ENCODE results near the gene ENTREP1.

Gene ENTREP1

GRCh38 chr9:69334317-69334716 is 9.3 kb downstream of the ENTREP1 start:
- Histone ChIP-seq H3K4me3 (no peak overlapping the region), H3K9ac (no peak overlapping the region), H3K4me2 (no peak overlapping the region), H3K36me3 (no peaks in the 10 kb centered on the region), H3K27ac (no peak overlapping the region), H3K4me1 (no peaks in the 10 kb centered on the region), H3K9me3 (no peaks in the 10 kb centered on the region), H4K20me1 (no peaks in the 10 kb centered on the region), H3K27me3 (no peaks in the 10 kb centered on the region)
- no peak for TF ChIP-seq Cebpa-rat (IDR thresholded peaks at IDR 0.05)

DNA sequence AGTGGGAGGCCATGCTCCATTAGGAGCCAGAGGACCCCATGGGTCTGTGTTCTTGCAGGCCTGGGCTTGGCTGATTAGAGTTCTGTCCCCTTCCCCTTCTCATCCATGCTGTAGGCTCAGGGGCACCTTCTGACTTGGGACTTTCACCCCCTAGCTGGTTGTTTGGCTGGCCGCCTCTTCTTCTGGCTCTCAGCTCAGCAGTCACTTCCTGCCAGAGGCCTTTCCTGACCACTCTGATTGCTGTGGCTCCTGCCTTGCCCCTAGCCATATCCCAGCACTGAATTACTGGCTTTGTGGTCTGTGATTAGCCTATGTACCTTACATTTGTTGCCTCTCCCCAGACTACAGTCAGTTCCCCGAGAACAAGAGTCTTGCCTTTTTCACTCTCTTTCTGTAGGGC is 14.6 kb downstream of the ENTREP1 start:
- Histone ChIP-seq H3K4me2 (no peak overlapping the region), H3K27me3 (no peaks in the 10 kb centered on the region), H3K27ac (no peak overlapping the region), H3K9ac (no peak overlapping the region), H3K4me1 (no peaks in the 10 kb centered on the region), H3K4me3 (no peak overlapping the region), H3K9me3 (no peaks in the 10 kb centered on the region), H4K20me1 (no peaks in the 10 kb centered on the region), H3K36me3 (no peaks in the 10 kb centered on the region)
- no peak for TF ChIP-seq Cebpa-rat (IDR thresholded peaks at IDR 0.05)

DNA sequence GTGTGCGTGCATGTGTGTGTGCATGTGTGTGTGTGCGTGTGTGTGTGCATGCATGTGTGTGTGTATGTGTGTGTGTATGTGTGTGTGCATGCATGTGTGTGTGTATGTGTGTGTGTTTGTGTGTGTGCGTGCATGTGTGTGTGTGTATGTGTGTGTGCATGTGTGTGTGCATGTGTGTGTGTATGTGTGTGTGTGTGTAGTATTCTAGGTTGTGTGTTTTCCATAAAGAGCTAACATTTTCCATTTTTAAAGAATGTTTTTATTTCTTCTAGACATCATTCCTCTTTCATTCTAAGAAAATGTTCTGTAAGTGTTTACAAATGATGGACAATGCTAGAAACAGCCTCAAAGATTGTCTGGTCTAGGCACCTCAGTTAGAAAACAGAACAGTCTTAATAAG is 15.6 kb downstream of the ENTREP1 start:
- H3K27ac ChIP-seq, result no peak overlapping the region
- H3K9ac ChIP-seq, result no peak overlapping the region
- H3K9me3 ChIP-seq, result no peaks in the 10 kb centered on the region
- H3K4me2 ChIP-seq, result no peak overlapping the region
- no peaks in the 10 kb centered on the region for H3K27me3 ChIP-seq
- no peak for TF ChIP-seq Cebpa-rat (IDR thresholded peaks at IDR 0.05)
- H3K4me3 ChIP-seq, result no peak overlapping the region
- H4K20me1 ChIP-seq, result no peaks in the 10 kb centered on the region
- H3K4me1 ChIP-seq, result no peaks in the 10 kb centered on the region
- H3K36me3 ChIP-seq, result no peaks in the 10 kb centered on the region

DNA sequence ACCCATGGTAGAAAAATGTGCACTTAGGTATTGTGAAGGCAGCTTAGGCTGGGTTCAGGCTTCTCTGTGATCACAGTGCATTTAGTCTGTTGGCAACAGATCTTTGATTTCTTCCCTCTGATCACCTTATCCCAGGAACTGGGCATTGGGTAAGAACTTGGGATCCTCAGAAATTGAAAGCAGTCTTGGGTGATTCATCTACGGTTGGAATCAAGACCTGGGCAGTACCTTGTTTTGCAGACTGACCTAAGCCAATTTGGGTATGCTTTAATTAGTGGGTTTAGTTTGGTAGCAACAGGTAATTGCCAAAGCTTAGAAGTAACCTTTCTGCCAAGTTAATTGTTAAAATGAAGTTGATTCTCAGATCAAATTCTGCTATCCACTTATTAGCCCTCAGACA is 17.8 kb downstream of the ENTREP1 start:
- Histone ChIP-seq H3K4me1 (no peaks in the 10 kb centered on the region), H3K9ac (no peak overlapping the region), H3K4me2 (no peak overlapping the region), H3K36me3 (no peaks in the 10 kb centered on the region), H3K27me3 (no peaks in the 10 kb centered on the region), H3K27ac (no peak overlapping the region), H3K4me3 (no peak overlapping the region), H3K9me3 (no peaks in the 10 kb centered on the region), H4K20me1 (no peaks in the 10 kb centered on the region)
- no peak for TF ChIP-seq Cebpa-rat (IDR thresholded peaks at IDR 0.05)

- Histone ChIP-seq H4K20me1 (no peaks in the 10 kb centered on the region), H3K4me1 (no peaks in the 10 kb centered on the region), H3K9ac (no peak overlapping the region), H3K4me3 (no peak overlapping the region), H3K36me3 (no peaks in the 10 kb centered on the region), H3K9me3 (no peaks in the 10 kb centered on the region), H3K27me3 (no peaks in the 10 kb centered on the region), H3K4me2 (no peak overlapping the region), H3K27ac (no peak overlapping the region)
- TF ChIP-seq Cebpa-rat (IDR thresholded peaks at IDR 0.05), result no peak
These were observed 19.4 kb downstream of the ENTREP1 start for GRCh38 chr9:69344459-69344858.

DNA sequence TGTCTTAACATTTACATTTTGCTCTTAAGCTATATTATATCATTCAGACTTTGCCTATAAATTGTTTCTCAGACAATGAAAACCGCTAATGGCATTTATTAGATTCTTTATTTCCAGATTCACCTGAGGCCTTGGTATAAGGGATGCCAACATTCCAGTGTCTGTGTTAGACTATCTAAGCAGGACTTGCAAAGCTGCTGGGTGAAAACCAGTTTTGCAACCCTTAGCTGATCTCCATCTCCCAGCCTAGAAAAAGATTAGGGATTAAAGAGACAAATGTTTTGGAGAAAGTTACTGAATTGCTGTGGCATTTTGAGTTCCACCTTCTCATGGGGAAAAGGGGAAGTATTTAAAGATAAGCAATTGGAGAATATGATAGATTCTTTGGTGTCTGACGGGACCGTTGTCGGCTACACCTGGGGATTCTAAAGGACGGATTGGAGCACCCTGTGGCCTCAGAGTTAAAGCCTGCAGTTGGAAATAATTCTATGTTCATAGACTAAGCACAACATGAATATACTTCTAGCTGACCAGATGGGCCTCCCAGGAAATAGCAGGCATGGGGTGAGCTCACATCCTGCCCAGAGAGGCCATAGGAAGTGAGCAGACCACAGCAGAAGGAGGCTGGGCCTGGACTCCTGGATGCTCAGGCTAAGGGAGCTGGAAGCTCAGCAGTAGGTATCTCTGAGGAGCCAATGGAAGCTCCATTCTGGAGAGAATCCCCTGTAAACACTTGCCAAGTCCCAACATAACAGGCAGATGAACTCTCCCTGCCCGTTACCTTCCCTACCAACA is 21.8 kb downstream of the ENTREP1 start:
- no peak overlapping the region for H3K4me3 ChIP-seq
- no peak overlapping the region for H3K4me2 ChIP-seq
- no peaks in the 10 kb centered on the region for H3K36me3 ChIP-seq
- H3K9me3 ChIP-seq, result no peaks in the 10 kb centered on the region
- TF ChIP-seq Cebpa-rat (IDR thresholded peaks at IDR 0.05), result no peak
- no peaks in the 10 kb centered on the region for H3K27me3 ChIP-seq
- H4K20me1 ChIP-seq, result no peaks in the 10 kb centered on the region
- H3K27ac ChIP-seq, result no peak overlapping the region
- H3K9ac ChIP-seq, result no peak overlapping the region
- H3K4me1 ChIP-seq, result no peaks in the 10 kb centered on the region

DNA sequence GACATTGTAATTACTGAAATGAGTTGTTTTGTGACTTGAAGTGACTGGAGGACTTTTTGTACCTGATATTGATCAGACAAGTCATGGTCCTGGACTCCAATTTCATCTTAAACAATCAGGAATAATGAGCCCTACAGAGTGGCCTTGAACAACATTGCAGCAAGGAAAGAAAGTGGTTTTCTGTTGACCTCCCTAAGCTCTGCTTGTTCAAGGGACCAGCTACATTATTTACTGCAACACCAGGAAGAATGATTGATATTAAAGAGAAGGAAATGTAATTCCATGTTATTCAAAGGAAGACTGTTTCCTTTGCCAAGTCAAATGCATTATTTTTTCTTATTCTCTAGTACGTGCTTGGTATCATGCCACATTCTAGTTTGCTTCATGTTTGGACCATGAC is 22.6 kb downstream of the ENTREP1 start:
- Histone ChIP-seq H4K20me1 (no peaks in the 10 kb centered on the region), H3K4me2 (no peak overlapping the region), H3K36me3 (no peaks in the 10 kb centered on the region), H3K4me3 (no peak overlapping the region), H3K9ac (no peak overlapping the region), H3K4me1 (no peaks in the 10 kb centered on the region), H3K27ac (no peak overlapping the region), H3K27me3 (no peaks in the 10 kb centered on the region), H3K9me3 (no peaks in the 10 kb centered on the region)
- no peak for TF ChIP-seq Cebpa-rat (IDR thresholded peaks at IDR 0.05)

GRCh38 chr9:69351227-69351626 is 26.2 kb downstream of the ENTREP1 start:
- no peaks in the 10 kb centered on the region for H3K4me1 ChIP-seq
- no peak overlapping the region for H3K9ac ChIP-seq
- no peaks in the 10 kb centered on the region for H3K27me3 ChIP-seq
- H3K4me2 ChIP-seq, result no peak overlapping the region
- no peak overlapping the region for H3K4me3 ChIP-seq
- no peaks in the 10 kb centered on the region for H3K9me3 ChIP-seq
- H4K20me1 ChIP-seq, result no peaks in the 10 kb centered on the region
- no peaks in the 10 kb centered on the region for H3K36me3 ChIP-seq
- TF ChIP-seq Cebpa-rat (IDR thresholded peaks at IDR 0.05), result no peak
- H3K27ac ChIP-seq, result no peak overlapping the region

DNA sequence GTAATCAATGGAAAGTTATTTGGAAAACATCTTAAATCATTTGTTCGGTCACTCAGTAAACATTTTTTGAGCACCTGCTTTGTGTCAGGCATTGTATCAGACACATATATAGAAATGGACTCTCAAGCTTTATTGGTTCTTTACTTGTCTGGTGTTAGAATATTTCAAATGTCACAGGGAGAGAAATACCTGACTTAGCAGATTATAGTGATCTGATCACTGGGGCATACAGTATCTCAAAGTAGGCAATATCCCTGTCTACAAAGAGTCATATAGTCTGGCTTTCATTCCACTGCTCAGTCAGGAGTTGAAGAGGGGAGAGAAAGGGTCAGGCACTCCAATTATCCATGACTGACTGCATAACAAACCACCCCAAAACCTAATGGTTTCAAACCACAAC is 30.2 kb downstream of the ENTREP1 start:
- no peak for TF ChIP-seq Cebpa-rat (IDR thresholded peaks at IDR 0.05)
- Histone ChIP-seq H3K27me3 (no peaks in the 10 kb centered on the region), H3K9me3 (no peaks in the 10 kb centered on the region), H3K4me1 (no peaks in the 10 kb centered on the region), H3K36me3 (no peaks in the 10 kb centered on the region), H3K9ac (no peak overlapping the region), H3K4me2 (no peak overlapping the region), H3K4me3 (no peak overlapping the region), H3K27ac (no peak overlapping the region), H4K20me1 (no peaks in the 10 kb centered on the region)

DNA sequence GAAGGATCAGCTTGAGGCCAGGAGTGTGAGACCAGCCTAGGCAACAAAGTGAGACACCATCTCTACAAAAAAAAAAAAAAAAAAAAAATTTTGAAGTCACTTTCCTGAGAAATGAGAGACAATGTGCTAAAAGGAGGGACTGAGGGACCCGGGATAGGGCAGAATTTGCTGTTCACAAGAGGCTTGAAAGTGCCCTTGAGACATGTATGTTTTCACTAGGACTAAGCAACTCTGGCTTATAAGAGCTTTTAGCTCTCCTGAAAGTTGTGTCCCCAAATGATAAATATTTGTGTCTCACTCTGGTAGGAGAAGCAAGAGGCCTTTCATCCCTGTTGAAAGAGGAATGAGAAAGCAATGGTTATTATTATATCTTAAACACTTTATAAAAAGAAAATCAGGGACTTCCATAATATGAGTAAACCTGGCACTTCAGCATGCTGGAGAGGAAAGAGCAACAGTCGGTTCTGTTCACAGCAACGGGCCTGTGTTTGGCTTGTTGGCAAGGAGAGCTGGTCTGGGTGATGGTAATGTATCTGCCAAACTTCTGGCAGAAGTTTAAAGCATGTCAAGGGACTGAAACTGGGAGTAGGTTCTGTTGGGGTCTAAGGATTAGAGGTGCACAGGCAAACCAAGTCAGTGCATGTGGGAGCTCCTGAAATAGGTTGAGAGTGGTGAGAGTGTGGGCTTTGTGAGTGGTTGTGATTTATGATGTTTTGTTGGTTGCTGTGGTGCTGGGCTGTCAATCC is 32.2 kb downstream of the ENTREP1 start:
- H3K36me3 ChIP-seq, result no peaks in the 10 kb centered on the region
- no peaks in the 10 kb centered on the region for H4K20me1 ChIP-seq
- no peak overlapping the region for H3K27ac ChIP-seq
- no peaks in the 10 kb centered on the region for H3K9me3 ChIP-seq
- TF ChIP-seq Cebpa-rat (IDR thresholded peaks at IDR 0.05), result no peak
- H3K4me1 ChIP-seq, result no peaks in the 10 kb centered on the region
- no peak overlapping the region for H3K9ac ChIP-seq
- H3K4me3 ChIP-seq, result no peak overlapping the region
- no peak overlapping the region for H3K4me2 ChIP-seq
- H3K27me3 ChIP-seq, result no peaks in the 10 kb centered on the region
